ENCODE data around the gene VWA5B1. TPM values are rescaled to one million over a fixed set of nuclear protein-coding genes. Genes with fewer than 3 reads are reported as not detected.

Gene VWA5B1
- total RNA-seq, 1 donor: under 0.01 TPM

DNA sequence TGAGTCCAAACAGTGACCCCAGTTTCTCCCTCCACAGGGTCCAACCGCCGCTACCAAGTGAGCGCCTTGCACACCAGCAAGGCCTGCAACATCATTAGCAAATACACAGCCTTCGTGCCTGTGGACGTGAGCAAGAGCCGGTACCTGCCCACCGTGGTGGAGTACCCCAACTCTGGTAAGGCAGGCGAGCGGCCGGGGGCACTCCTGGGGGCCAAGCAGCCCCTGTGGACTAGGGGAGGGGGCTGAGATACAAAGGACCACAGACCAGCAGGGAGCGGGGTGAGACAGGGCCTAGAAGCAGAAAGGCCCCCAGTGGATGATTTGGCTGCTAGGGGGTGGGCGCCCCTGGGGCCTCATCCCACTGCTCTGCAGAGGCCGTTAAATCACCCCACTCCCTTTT, 54.7 kb downstream of the VWA5B1 start:
- no peak for DNase-seq (ENCODE audit: low read depth in 2 of 3, low spot score in 2 of 3)

DNA sequence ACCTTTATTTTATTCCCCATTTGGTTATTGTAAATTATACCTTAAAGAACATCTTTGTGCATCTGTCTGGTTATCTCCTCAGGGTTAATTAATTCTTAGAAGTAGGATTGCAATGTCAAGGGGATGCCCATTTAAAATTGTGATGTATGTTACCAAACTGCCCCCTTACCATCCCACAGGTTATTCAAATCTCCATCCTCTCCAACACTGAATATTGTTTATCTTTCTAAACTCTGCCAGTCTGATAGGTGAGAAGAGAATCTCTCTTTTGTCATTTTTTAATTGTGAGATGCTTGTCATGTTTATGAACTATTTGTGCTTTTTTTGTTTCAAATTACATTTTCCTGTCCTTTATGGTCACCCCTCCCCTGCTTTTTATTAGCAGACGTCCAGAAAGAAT, 55.8 kb downstream of the VWA5B1 start:
- DNase-seq (ENCODE audit: low read depth in 2 of 3, low spot score in 2 of 3): no peak

DNA sequence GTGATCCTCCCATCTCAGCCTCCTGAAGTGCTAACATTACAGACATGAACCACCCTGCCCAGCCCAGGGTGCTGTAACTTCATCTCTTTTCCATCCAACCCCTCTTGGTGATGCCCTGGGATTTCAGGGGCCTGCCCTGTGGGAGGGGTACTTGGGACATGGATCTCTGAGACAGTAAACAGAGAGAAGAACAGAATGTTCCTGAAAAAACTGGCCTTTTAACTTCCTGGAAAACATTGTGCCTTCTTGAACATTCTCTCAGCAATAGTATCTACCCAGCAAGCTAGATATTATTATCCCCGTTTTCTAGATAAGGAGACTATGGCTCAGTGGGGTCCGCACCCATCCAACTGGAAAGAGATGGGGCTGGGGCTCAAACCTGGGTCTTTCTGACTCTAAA, 57.0 kb downstream of the VWA5B1 start:
- no peak for DNase-seq (ENCODE audit: low read depth in 2 of 3, low spot score in 2 of 3)

DNA sequence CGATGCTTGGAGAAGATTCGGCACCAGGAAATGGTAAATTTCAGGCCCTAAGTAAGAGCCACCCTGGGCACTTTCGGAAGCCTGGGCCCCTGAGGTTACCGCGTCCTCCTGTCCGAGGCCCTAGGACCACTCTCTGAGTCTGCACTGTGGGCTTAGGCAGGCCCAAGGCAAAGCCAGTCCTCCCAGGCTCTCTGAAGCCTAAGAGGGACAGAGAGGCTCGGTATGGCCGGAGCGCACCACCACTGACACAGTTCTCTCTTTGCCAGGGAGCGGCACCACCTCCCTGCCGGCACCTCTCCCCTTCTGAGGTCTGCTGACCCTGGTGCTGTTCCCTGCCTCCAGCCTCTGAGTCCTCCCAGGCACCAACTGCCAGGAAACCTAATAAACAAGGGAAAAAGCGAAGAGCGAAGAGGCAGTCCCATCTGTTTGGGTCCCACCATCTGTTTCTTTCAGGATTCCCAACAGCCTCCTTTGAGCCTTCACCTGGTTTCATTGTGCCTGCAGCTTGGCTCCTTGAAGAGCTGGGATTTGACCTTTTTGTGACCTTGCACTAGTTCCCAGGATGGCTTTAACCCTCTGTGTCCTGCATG, 57.7 kb downstream of the VWA5B1 start:
- DNase-seq (ENCODE audit: low read depth in 2 of 3, low spot score in 2 of 3): no peak

DNA sequence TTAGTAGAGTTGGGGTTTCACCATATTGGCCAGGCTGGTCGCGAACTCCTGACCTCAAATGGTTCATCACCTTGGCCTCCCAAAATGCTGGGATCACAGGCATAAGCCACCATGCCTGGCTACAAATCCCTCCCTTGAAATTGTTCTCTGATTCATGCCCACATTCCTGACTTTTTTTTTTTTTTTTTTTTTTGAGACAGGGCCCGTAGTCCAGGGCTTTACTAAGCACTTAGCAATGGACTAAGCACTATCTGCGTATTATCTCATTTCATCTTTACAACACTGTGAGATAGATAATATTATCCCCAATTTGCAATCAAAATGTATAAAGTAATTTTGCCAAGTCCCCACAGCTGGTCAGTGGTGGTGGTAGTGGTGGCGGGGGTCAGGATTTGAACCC, 58.9 kb downstream of the VWA5B1 start:
- DNase-seq (ENCODE audit: low read depth in 2 of 3, low spot score in 2 of 3): no peak

DNA sequence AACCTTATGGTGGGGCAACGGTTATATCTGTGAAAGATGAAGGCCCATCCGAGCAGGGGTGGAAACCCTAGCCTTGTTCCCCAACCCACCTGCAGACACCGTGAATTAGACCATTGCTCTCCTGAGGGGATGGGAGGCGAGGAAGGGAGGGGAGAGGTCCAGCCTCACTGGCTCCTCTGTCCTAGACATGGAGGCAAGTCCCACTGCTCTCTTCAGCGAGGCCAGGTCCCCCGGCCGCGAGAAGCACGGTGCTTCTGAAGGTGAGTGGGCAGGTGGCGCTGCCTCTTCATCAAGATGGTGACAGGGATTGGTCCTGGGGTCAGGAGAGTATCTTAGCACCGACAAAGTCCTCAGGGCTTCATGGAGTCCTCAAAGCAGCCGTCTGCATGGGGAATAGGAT, 59.3 kb downstream of the VWA5B1 start:
- DNase-seq (ENCODE audit: low read depth in 2 of 3, low spot score in 2 of 3): no peak

DNA sequence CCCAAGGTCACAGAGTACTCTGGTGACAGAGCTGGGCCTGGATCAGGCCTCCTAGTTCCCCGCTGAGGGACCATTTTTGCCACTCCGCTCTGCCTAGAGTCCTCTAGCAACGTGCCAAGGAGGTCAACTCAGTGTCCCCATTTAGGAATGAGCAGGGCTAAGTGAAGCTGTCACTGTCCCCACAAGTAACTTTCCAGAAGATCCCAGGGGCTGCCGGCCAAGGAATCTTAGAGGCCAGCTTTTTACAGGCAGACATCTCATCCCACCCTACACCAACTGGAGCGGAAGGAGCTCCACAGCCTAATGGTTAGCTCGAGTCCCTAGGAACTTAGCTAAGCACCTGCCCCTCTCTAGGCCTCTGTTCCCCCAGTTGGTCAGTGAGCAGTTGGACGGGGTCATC, 59.7 kb downstream of the VWA5B1 start:
- DNase-seq (ENCODE audit: low read depth in 2 of 3, low spot score in 2 of 3): no peak

DNA sequence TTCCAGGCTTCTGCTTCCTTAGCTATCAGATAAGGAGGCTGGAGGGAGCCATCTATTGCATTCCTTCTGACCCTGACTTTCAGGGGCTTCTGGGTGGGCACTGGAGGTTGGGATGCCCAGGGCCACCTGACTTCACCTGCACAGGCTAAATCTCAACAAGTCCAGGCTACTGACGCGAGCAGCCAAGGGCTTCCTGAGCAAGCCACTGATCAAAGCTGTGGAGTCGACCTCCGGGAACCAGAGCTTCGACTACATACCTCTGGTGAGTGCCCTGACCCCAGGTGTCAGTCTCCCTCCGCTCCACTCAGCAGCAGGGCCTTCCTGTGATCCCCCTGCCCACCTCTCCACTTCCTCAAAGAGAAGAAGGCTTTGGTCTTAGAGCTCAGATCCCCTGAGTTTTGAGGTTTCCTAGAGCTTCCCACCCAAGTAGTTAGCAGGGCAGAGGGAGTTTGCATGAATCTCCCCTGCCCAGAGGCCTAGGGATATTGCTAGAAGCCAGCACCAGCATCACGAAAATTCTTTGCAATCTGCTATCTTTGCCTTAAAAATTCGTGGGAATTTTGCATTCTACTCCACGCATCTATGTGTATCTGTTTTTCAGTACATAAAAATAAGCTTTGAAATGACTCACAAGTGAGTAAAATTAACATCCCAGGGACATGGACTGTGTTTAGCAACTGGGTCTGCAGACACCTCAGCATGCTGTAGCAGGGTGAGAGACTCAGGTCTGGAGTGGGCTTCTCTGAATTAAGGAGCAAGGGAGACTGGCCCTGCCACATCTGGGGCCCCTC, 61.4 kb downstream of the VWA5B1 start:
- DNase-seq (ENCODE audit: low read depth in 2 of 3, low spot score in 2 of 3): no peak

DNA sequence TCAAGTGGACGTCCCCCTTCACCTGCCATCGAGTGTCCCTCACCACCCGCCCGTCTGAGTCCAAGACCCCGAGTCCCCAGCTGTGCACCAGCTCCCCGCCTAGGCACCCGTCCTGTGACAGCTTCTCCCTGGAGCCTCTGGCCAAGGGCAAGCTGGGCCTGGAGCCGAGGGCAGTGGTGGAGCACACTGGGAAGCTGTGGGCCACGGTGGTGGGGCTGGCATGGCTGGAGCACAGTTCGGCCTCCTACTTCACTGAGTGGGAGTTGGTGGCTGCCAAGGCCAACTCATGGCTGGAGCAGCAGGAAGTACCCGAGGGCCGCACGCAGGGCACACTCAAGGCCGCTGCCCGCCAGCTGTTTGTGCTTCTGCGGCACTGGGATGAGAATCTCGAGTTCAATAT, 63.2 kb downstream of the VWA5B1 start:
- DNase-seq (ENCODE audit: low read depth in 2 of 3, low spot score in 2 of 3): no peak

DNA sequence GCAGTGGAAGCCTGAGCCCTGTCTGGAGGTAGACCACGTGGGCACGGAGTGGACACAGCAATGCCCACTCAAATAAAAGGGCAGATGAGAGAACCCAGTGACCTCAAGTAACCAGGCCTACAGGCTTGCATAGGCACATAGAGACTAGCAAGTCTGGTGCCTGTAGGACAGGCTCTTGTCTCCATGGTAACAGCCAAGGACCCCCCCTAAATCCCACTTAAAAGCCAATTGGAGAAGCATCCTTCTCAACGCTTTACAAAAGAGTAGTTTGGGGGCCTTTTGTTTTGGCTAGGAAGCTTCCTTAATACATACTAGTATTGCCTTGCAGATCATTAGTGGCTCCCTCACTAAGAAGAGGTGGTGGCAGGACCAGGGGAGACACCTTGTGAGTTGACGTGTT, 63.9 kb downstream of the VWA5B1 start:
- DNase-seq (ENCODE audit: low read depth in 2 of 3, low spot score in 2 of 3): no peak

DNA sequence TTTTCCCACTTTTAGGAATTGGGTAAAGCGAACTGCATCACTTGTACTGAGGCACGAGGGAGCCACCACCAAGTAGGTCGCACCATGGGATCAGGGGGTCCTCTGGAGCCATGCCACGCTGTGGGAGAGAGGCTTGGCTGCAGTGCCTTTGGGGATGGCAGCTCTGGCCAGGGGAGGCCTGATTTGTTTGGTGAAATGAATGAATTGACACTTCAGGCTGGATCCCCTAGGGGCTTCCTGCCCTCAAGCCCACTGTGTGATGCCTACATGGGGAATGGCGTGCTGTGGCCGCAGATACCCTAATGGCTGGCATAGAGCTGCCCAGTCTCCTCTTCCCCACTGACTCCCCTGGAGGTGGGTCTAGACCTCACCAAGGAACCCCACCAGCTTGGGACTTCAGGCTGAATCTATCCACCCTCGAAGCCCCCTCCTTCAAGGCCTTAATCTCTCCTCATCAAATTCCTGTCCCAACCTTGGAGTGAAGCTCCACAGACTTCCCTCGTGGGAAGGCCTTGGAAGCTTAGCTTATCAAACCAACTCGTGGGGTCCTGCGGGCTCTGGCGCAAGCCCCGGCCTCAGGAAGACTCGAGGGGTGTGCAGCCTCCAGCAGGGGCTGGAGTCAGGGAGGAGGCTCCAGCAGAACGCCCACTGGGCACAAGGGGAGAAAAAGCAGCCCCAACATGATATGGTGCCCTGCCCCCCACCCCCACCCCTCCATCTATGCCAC, 64.6 kb downstream of the VWA5B1 start:
- no peak for DNase-seq (ENCODE audit: low read depth in 2 of 3, low spot score in 2 of 3)

DNA sequence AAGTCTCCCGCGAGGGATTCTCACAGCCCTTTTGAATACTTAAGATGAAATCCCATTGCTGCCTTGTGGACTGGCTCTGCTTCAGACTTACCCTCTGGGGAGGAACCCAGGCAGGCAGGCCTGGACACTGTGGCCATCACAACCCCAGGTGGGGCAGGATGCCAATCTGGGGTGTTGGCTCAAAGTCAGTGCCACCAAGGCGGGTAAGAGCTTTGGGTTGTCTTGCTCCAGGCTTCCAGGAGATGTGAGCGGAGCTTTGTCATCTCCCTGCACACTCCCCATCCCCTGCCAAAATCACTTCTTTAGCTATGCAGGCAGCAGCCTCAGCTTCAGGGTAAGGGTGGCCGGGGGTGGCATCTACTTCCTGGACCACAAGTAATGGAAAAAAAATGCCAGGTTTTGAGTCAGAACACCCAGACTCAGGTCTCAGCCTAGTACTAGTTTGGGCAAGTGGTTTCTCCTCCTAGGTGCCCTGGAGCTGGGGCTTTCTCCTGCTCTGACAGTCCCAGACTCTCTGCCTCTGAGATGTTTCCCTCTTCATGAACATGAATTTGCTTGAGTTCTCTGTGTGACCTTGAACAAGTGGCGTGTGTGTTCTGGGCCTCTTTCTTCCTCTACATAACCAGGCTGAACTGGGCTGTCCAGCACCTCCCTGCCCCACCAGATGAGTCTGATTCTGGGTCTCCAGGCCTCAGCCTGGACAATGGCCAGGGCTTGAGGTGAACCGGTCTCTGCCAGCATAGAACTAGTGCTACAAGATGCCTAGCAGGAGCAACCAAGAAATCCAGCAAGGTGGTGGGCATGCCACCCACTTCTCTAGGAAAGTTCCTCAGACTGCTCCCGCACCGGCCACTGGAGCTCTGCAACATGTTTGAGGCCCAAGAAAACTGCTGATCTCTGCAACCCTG, 65.4 kb downstream of the VWA5B1 start:
- no peak for DNase-seq (ENCODE audit: low read depth in 2 of 3, low spot score in 2 of 3)

DNA sequence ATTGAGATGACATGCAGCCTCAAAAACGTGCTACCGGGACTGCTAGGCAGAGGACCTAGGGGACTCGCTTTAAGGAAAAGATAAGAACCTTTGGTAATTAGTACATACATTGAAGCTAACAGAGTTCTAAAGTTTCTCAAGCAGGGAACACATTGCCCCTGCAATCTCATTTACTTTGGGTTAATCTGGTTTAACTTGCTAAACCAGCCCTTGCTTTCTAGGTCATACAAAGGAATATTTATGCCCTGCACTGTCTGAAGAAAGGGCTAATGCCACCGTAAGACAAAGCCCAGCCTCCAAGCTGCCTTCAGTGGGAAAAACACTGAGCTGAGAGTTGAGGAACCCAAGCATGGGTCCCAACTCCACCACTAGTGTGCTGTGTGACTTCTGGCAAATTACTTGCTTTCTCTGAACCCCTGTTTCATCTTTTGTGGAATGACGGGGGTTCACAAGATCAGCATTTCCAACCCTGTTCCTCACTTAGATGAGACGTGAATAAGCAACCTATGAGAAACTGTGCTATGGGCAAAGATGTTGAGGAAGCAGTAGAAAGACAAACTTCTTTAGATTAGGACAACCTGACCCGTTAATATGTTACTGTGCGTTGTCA, 66.3 kb downstream of the VWA5B1 start:
- no peak for DNase-seq (ENCODE audit: low read depth in 2 of 3, low spot score in 2 of 3)

DNA sequence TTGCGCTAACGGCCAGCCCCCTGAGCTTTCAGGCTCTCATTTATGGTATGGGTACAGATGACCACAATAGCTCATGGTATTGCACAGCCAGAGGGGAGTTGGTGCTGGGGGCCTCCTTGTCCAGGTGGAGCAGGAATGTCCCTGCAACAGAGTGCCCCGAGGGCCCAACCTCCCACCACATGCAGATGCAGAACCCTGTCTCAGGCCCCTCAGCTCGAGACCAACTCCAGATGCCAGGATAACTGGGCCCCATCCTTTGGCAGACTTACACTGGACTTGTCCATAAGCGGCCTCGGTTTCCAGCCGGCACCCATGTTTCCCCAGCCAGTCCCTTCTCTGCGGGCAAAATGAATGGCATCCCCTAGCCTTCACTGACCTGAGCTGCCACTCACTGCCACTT, 67.1 kb downstream of the VWA5B1 start:
- DNase-seq (ENCODE audit: low read depth in 2 of 3, low spot score in 2 of 3): no peak

DNA sequence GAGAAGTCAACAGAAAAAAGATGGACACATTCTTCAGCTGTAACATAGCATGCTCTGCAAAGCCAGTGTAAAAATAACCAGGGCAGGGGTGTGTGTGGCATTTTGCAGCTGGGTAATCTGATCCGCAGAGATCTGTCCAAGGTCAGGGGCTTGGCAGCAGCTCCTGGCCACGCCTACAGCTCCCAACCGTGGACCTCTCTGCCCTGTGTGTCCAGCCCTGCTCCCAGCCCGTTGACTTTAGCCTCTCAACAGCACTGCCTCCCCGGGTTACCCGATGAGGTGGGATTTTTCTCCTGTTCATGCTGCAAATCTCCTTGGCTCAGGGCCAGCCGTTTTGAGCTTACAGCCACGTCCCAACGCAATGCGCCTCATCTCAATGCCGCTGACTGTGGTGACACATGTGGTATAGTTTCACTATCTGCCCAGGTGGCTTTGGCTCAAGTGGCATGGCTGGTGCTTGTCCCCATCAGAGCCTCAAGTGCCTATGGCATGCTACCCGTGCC, 68.1 kb downstream of the VWA5B1 start:
- DNase-seq (ENCODE audit: low read depth in 2 of 3, low spot score in 2 of 3): no peak

DNA sequence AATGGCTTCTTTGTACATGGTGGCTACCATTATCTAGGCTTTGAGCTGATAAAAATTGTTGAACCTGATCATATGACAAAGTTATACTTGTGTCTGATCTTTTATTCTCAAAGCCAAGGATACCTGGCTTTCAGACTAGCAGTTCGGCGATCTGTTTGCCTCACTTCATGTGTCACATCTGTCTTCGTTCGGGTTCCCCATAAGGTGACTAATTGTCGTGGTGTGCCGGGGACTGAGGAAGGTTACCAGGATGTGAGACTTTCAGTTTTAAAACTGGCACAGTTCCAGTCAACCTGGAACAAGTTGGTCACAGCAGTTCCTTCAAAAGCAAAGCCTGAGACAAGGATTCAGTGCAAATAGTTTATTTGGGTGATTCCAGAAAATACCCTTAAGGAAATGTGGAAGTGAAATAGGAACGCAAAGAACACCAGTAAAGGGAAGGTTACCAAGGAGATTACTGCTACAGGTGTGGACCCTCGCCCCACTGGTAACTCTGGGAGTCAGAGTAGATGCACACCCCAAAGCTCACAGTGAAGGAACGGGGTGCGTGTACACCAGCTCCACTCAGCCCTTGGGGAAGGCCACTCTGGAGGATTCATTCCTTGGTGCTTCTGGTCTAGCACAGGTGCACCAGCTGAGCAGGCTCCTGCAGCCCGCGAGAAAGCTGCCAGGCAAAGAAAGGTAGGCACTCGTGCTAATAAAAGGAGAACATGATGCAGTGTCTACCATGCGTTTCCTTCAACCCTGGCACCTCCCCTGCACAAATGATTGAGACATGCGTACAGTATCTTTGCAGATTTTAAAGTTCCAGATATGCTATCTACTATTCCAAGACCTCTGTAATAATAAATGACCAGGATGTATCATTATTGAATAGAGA, 69.0 kb downstream of the VWA5B1 start:
- peak in 2 of 3 donors; percentile 53 to 83 for DNase-seq (ENCODE audit: low read depth in 2 of 3, low spot score in 2 of 3)

DNA sequence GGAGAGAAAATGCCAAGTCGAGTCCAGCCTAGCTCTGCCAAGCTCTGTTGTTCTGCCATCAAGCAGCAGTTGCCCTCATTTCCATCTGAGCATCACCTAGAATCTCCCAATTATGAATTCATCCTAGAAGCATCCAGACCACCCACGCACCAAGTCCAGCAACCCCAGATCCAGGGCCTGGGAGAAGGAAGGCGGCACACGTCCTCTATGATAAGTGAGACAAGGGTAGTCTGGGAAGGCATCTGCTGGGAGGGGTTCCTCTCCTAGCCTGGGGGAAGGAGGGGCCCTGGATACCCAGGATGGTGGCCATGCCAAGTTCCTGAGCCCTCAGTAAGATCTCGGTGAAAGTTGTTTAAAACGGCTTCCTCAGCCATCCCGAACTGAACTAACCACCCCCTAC, 70.7 kb downstream of the VWA5B1 start:
- DNase-seq (ENCODE audit: low read depth in 2 of 3, low spot score in 2 of 3): no peak

DNA sequence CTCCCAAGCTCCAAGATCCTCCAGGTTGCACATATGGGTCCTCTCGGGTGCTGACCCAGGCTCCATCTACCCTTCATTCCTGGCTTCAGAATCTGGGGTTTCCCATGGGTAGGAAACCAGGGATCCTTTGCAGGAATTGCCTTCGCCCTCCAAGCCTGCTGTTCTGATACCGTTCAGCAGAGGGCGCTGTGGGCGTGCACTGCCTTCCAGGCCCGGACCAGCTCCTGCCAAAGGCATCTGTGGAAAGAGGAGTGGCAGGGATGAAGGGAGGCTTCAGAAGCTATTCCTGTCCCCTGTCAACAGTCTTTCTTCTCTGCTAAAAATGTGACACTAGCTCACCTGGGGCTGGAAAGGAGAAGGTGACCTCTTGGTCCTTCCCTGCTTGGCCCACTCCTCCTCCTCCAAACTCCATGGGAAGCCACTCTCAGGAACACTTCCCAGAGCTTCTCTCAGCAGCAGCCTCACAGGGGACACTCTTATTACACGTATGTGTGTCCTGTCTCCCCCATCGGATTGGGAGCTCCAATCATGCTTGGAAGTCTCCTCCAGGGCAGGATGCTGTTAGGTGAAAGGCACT, 71.2 kb downstream of the VWA5B1 start:
- no peak for DNase-seq (ENCODE audit: low read depth in 2 of 3, low spot score in 2 of 3)

DNA sequence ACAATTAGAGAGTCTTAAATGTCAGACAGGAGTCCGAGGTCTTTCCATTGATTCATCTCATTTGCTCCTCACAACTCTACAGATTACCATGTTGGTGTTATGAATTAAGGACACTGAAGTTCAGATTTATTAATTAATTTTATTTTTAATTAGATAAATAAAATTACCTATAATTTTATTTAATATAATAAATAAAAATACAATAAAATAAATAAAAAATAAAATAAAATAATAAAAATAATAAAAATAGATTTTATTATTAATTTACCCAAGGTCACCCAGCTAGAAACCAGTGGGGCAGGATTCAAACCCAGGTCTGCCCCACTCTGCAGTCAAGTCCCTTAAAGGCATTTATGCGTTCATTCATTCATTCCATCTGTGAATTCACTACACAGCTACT, 72.2 kb downstream of the VWA5B1 start:
- DNase-seq (ENCODE audit: low read depth in 2 of 3, low spot score in 2 of 3): no peak
